ENCODE measurements around the gene CPXM2.

Gene CPXM2

GRCh38 chr10:123796736-123797135 is 94.9 kb downstream of the CPXM2 start:
- no peak for DNase-seq (ENCODE audit: low spot score)

GRCh38 chr10:123795846-123796590 is 95.6 kb downstream of the CPXM2 start:
- DNase-seq (ENCODE audit: low spot score) = no peak

- DNase-seq (ENCODE audit: low spot score) = no peak
These were observed 96.3 kb downstream of the CPXM2 start for GRCh38 chr10:123795196-123795780.

- no peak for DNase-seq (ENCODE audit: low spot score)
These were observed 99.2 kb downstream of the CPXM2 start for GRCh38 chr10:123792248-123792978.

GRCh38 chr10:123790132-123790885 is 101.3 kb downstream of the CPXM2 start:
- no peak for DNase-seq (ENCODE audit: low spot score)

- DNase-seq (ENCODE audit: low spot score) = no peak
These were observed 102.6 kb downstream of the CPXM2 start for GRCh38 chr10:123788981-123789380.

- no peak for DNase-seq (ENCODE audit: low spot score)
These were observed 104.0 kb downstream of the CPXM2 start for GRCh38 chr10:123787566-123787965.

- DNase-seq (ENCODE audit: low spot score) = no peak
These were observed 104.7 kb downstream of the CPXM2 start for GRCh38 chr10:123786896-123787295.

GRCh38 chr10:123786306-123786705 is 105.3 kb downstream of the CPXM2 start:
- no peak for DNase-seq (ENCODE audit: low spot score)

- DNase-seq (ENCODE audit: low spot score) = no peak
These were observed 107.0 kb downstream of the CPXM2 start for GRCh38 chr10:123784646-123785045.

GRCh38 chr10:123784216-123784615 is 107.4 kb downstream of the CPXM2 start:
- no peak for DNase-seq (ENCODE audit: low spot score)

GRCh38 chr10:123783296-123783695 is 108.3 kb downstream of the CPXM2 start:
- no peak for DNase-seq (ENCODE audit: low spot score)

- DNase-seq (ENCODE audit: low spot score) = no peak
These were observed 109.1 kb downstream of the CPXM2 start for GRCh38 chr10:123782549-123782948.

GRCh38 chr10:123781956-123782500 is 109.6 kb downstream of the CPXM2 start:
- DNase-seq (ENCODE audit: low spot score) = no peak

GRCh38 chr10:123781324-123781900 is 110.2 kb downstream of the CPXM2 start:
- DNase-seq (ENCODE audit: low spot score) = no peak

GRCh38 chr10:123778719-123779517 is 112.7 kb downstream of the CPXM2 start:
- no peak for DNase-seq (ENCODE audit: low spot score)

- no peak for DNase-seq (ENCODE audit: low spot score)
These were observed 113.7 kb downstream of the CPXM2 start for GRCh38 chr10:123777881-123778280.

- DNase-seq (ENCODE audit: low spot score) = no peak
These were observed 117.4 kb downstream of the CPXM2 start for GRCh38 chr10:123774132-123774742.

- no peak for DNase-seq (ENCODE audit: low spot score)
These were observed 118.7 kb downstream of the CPXM2 start for GRCh38 chr10:123772645-123773508.
